ENCODE data around the gene LPIN1. TPM values are rescaled to one million over a fixed set of nuclear protein-coding genes. Genes with fewer than 3 reads are reported as not detected.

The LPIN1 gene
- total and polyA plus RNA-seq, 5 donors from 2014 or later, result 20.3 to 94.9 (median 26.6) TPM

DNA sequence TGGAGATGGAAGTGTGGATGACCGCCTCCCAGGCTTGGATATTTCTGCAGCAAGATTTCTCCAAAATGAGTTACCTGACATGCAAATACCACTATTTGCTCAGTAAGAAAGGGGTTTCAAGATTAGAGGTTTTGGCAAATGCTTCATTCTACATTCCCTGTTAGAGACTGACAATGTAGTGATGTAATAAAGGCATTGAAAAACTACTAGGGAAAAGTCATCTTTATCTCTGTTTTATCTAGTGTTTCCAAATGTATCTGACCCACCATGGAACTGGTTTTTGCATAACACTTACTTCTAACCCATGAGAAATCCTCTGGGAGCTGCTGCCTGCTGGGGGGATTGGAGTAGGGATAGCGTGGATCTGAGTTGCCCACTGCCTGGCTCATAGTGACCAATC, 43.5 kb upstream of the LPIN1 start:
- no peak overlapping the region for H3K4me3 Mint-ChIP-seq
- Histone ChIP-seq H3K4me3 (ENCODE audit: low read depth, low read length) (no peak overlapping the region), H3K27ac (ENCODE audit: insufficient read depth, low read length, poor library complexity, severe bottlenecking) (no peak overlapping the region), H3K9me3 (ENCODE audit: control insufficient read depth in 2 of 2, low read length in 2 of 2) (no peaks in the 10 kb centered on the region), H3K4me1 (ENCODE audit: control insufficient read depth, insufficient read depth, low read length, poor library complexity, severe bottlenecking) (no peaks in the 10 kb centered on the region), H3K27me3 (ENCODE audit: control insufficient read depth, insufficient read depth, low read length) (no peaks in the 10 kb centered on the region), H3K36me3 (ENCODE audit: control insufficient read depth, insufficient read depth, low read length) (no peaks in the 10 kb centered on the region)
- H3K27ac Mint-ChIP-seq, result no peak overlapping the region
- ATAC-seq (ENCODE audit: low read depth in 2 of 2) (no peak), DNase-seq (no peak)
- H3K36me3 Mint-ChIP-seq, result no peaks in the 10 kb centered on the region
- peaks cover 0 to 2% (median 0%) of the 10 kb centered on the region in 7 donors for H3K9me3 Mint-ChIP-seq
- H3K27me3 Mint-ChIP-seq, result peaks cover 4% of the 10 kb centered on the region
- H3K4me1 Mint-ChIP-seq, result no peaks in the 10 kb centered on the region

DNA sequence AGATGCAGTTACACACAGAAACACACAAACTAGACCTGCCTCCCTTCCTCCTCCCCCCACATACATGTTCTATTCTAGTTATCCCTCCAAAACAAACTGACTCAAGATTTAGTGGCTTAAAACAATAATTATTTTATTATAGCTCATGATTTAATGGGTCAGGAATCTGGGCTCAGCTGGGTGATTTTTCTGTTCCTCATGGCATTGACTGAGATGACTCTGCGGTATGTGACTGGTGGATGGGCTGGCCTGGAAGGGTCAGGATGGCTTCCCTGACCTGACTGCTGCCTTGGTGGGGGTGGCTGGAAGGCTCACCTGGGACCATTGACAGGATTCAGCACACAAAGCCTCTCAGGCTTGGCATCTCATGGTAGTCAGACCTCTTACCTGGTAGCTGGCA, 42.7 kb upstream of the LPIN1 start:
- Mint-ChIP-seq H3K4me1 (no peaks in the 10 kb centered on the region), H3K4me3 (no peak overlapping the region), H3K27me3 (no peaks in the 10 kb centered on the region)

DNA sequence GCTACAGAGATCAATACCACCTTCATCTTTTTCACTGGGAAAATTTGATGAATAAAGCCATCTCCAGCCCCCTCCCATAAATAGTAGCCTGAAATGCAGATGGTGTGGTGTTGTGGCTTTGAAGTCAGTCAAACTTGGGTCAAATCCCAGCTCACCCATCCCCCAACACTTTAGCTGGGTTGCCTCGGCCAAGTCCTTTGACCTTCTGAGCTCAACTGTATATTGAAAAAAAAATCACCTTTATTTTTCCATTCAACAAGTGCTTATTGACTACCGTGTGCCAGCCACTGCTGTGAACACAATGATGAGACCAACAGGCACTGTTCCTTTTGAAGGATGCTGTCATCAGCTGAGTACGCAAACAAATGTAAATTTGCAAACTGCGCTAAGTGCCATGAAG, 41.4 kb upstream of the LPIN1 start:
- Mint-ChIP-seq H3K27me3 (no peaks in the 10 kb centered on the region), H3K9me3 (peaks cover 0 to 2% (median 0%) of the 10 kb centered on the region in 7 donors), H3K36me3 (no peaks in the 10 kb centered on the region), H3K4me1 (no peaks in the 10 kb centered on the region), H3K27ac (no peak overlapping the region), H3K4me3 (no peak overlapping the region)
- H3K4me1 ChIP-seq (ENCODE audit: control insufficient read depth, insufficient read depth, low read length, poor library complexity, severe bottlenecking), result no peaks in the 10 kb centered on the region
- no peak overlapping the region for H3K4me3 ChIP-seq (ENCODE audit: low read depth, low read length)
- H3K27ac ChIP-seq (ENCODE audit: insufficient read depth, low read length, poor library complexity, severe bottlenecking), result no peak overlapping the region
- H3K27me3 ChIP-seq (ENCODE audit: control insufficient read depth, insufficient read depth, low read length), result no peaks in the 10 kb centered on the region
- DNase-seq (no peak), ATAC-seq (ENCODE audit: low read depth in 2 of 2) (no peak)
- no peaks in the 10 kb centered on the region for H3K36me3 ChIP-seq (ENCODE audit: control insufficient read depth, insufficient read depth, low read length)
- H3K9me3 ChIP-seq (ENCODE audit: control insufficient read depth in 2 of 2, low read length in 2 of 2), result no peaks in the 10 kb centered on the region

More for the DNA sequence above, 42.7 kb upstream of the LPIN1 start:
- no peaks in the 10 kb centered on the region for H3K9me3 ChIP-seq (ENCODE audit: control insufficient read depth in 2 of 2, low read length in 2 of 2)
- H3K27me3 ChIP-seq (ENCODE audit: control insufficient read depth, insufficient read depth, low read length), result no peaks in the 10 kb centered on the region
- DNase-seq (no peak), ATAC-seq (ENCODE audit: low read depth in 2 of 2) (no peak)
- H3K27ac ChIP-seq (ENCODE audit: insufficient read depth, low read length, poor library complexity, severe bottlenecking), result no peak overlapping the region
- Mint-ChIP-seq H3K9me3 (peaks cover 0 to 2% (median 0%) of the 10 kb centered on the region in 7 donors), H3K36me3 (no peaks in the 10 kb centered on the region), H3K27ac (no peak overlapping the region)
- no peaks in the 10 kb centered on the region for H3K36me3 ChIP-seq (ENCODE audit: control insufficient read depth, insufficient read depth, low read length)
- no peak overlapping the region for H3K4me3 ChIP-seq (ENCODE audit: low read depth, low read length)
- H3K4me1 ChIP-seq (ENCODE audit: control insufficient read depth, insufficient read depth, low read length, poor library complexity, severe bottlenecking), result no peaks in the 10 kb centered on the region

DNA sequence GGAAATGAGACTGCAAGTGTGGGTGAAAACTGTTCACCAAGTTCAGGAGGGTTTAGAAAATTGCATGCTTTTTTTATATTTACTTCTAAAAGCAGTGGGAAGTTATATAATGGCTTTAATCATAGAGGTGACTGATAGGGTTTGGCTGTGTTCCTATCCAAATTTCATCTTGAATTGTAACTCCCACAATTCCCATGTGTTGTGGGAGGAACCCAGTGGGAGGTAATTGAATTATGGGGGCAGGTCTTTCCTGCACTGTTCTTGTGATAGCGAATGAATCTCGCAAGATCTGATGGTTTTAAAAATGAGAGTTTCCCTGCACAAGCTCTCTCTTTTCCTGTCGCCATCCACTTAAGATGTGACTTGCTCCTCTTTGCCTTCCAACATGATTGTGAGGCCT, 40.7 kb upstream of the LPIN1 start:
- no peaks in the 10 kb centered on the region for H3K4me1 Mint-ChIP-seq
- Histone ChIP-seq H3K9me3 (ENCODE audit: control insufficient read depth in 2 of 2, low read length in 2 of 2) (no peaks in the 10 kb centered on the region), H3K27ac (ENCODE audit: insufficient read depth, low read length, poor library complexity, severe bottlenecking) (no peak overlapping the region), H3K4me3 (ENCODE audit: low read depth, low read length) (no peak overlapping the region), H3K36me3 (ENCODE audit: control insufficient read depth, insufficient read depth, low read length) (no peaks in the 10 kb centered on the region), H3K4me1 (ENCODE audit: control insufficient read depth, insufficient read depth, low read length, poor library complexity, severe bottlenecking) (no peaks in the 10 kb centered on the region), H3K27me3 (ENCODE audit: control insufficient read depth, insufficient read depth, low read length) (no peaks in the 10 kb centered on the region)
- H3K27ac Mint-ChIP-seq, result no peak overlapping the region
- H3K36me3 Mint-ChIP-seq, result no peaks in the 10 kb centered on the region
- H3K9me3 Mint-ChIP-seq, result peaks cover 0 to 2% (median 0%) of the 10 kb centered on the region in 7 donors
- DNase-seq (no peak), ATAC-seq (ENCODE audit: low read depth in 2 of 2) (no peak)
- no peak overlapping the region for H3K4me3 Mint-ChIP-seq
- no peaks in the 10 kb centered on the region for H3K27me3 Mint-ChIP-seq

DNA sequence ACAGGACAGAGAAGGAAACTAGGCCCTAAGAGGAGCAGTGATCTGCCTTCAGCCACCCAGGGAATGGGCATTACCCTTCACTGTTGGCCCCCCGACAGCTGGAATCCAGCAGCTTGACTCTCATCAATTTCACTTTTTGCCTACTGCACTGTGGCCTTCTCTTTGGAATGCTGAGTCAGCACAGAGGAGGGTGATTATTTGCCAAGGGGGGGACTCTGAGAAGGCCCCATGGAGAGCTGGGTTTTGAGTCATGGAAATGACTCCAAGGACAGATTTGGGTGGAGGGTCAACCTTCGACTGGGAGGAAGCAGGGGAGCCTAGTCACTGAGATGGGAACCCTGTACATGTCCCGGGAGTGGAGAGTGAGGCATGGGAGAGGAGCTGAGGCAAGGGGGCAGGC, 38.3 kb upstream of the LPIN1 start:
- Histone ChIP-seq H3K4me1 (ENCODE audit: control insufficient read depth, insufficient read depth, low read length, poor library complexity, severe bottlenecking) (no peaks in the 10 kb centered on the region), H3K27ac (ENCODE audit: insufficient read depth, low read length, poor library complexity, severe bottlenecking) (no peak overlapping the region), H3K9me3 (ENCODE audit: control insufficient read depth in 2 of 2, low read length in 2 of 2) (no peaks in the 10 kb centered on the region), H3K27me3 (ENCODE audit: control insufficient read depth, insufficient read depth, low read length) (no peaks in the 10 kb centered on the region), H3K36me3 (ENCODE audit: control insufficient read depth, insufficient read depth, low read length) (no peaks in the 10 kb centered on the region), H3K4me3 (ENCODE audit: low read depth, low read length) (no peak overlapping the region)
- H3K4me1 Mint-ChIP-seq, result no peaks in the 10 kb centered on the region
- no peaks in the 10 kb centered on the region for H3K36me3 Mint-ChIP-seq
- ATAC-seq (ENCODE audit: low read depth in 2 of 2) (no peak), DNase-seq (no peak)
- H3K9me3 Mint-ChIP-seq, result peaks cover 0 to 2% (median 0%) of the 10 kb centered on the region in 7 donors
- H3K27me3 Mint-ChIP-seq, result peaks cover 5% of the 10 kb centered on the region
- no peak overlapping the region for H3K4me3 Mint-ChIP-seq
- no peak overlapping the region for H3K27ac Mint-ChIP-seq

DNA sequence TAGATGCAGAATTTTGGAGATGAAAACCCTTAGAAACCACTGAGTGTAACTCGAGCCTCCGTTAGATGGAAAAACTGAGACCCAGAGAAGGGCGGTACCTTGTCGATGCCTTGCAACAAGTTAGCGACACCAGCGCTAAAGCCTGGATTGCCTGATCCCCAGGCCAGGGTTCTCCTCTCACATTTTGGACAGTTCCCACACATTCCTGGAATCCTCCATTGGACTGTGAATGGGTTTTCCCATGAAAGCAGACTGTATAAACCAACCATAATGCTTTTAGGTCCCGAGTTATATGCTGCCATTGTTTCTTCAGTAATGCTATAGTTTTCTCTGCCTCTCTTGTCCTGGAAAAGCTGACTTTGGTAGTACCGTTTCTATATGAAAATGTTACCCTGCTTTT, 37.1 kb upstream of the LPIN1 start:
- Mint-ChIP-seq H3K4me1 (no peaks in the 10 kb centered on the region), H3K9me3 (peaks cover 0 to 2% (median 0%) of the 10 kb centered on the region in 7 donors), H3K4me3 (no peak overlapping the region), H3K36me3 (no peaks in the 10 kb centered on the region), H3K27ac (no peak overlapping the region), H3K27me3 (peaks cover 8% of the 10 kb centered on the region)
- H3K27ac ChIP-seq (ENCODE audit: insufficient read depth, low read length, poor library complexity, severe bottlenecking), result no peak overlapping the region
- no peak overlapping the region for H3K4me3 ChIP-seq (ENCODE audit: low read depth, low read length)
- no peak for ATAC-seq (ENCODE audit: low read depth in 2 of 2)
- no peak for DNase-seq
- H3K27me3 ChIP-seq (ENCODE audit: control insufficient read depth, insufficient read depth, low read length), result no peaks in the 10 kb centered on the region
- no peaks in the 10 kb centered on the region for H3K36me3 ChIP-seq (ENCODE audit: control insufficient read depth, insufficient read depth, low read length)
- H3K9me3 ChIP-seq (ENCODE audit: control insufficient read depth in 2 of 2, low read length in 2 of 2), result no peaks in the 10 kb centered on the region
- H3K4me1 ChIP-seq (ENCODE audit: control insufficient read depth, insufficient read depth, low read length, poor library complexity, severe bottlenecking), result no peaks in the 10 kb centered on the region

DNA sequence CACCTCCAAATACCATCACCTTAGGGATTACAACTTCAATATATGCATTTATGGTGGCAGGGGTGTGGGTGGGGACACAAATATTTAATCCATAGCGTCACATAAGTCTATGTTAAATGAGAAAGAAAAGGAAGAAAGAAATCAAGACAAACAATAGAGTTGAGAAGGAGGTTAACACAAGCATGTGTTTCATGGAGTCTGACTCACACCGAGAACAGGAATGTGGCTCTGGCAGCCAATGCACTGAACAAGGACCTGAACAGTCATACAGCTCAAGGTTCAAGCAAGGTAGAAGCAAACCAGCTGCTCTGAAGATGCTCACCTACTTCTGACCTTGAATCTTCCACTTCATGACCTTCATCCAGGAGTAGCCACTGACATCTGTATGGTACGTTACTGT, 36.2 kb upstream of the LPIN1 start:
- Histone ChIP-seq H3K27me3 (ENCODE audit: control insufficient read depth, insufficient read depth, low read length) (no peaks in the 10 kb centered on the region), H3K9me3 (ENCODE audit: control insufficient read depth in 2 of 2, low read length in 2 of 2) (no peaks in the 10 kb centered on the region), H3K4me1 (ENCODE audit: control insufficient read depth, insufficient read depth, low read length, poor library complexity, severe bottlenecking) (no peaks in the 10 kb centered on the region), H3K36me3 (ENCODE audit: control insufficient read depth, insufficient read depth, low read length) (no peaks in the 10 kb centered on the region), H3K27ac (ENCODE audit: insufficient read depth, low read length, poor library complexity, severe bottlenecking) (no peak overlapping the region), H3K4me3 (ENCODE audit: low read depth, low read length) (no peak overlapping the region)
- no peak for ATAC-seq (ENCODE audit: low read depth in 2 of 2)
- Mint-ChIP-seq H3K4me1 (no peaks in the 10 kb centered on the region), H3K9me3 (peaks cover 0 to 4% (median 0%) of the 10 kb centered on the region in 7 donors), H3K4me3 (no peak overlapping the region), H3K27me3 (peaks cover 14% of the 10 kb centered on the region), H3K36me3 (no peaks in the 10 kb centered on the region), H3K27ac (no peak overlapping the region)
- DNase-seq, result no peak

DNA sequence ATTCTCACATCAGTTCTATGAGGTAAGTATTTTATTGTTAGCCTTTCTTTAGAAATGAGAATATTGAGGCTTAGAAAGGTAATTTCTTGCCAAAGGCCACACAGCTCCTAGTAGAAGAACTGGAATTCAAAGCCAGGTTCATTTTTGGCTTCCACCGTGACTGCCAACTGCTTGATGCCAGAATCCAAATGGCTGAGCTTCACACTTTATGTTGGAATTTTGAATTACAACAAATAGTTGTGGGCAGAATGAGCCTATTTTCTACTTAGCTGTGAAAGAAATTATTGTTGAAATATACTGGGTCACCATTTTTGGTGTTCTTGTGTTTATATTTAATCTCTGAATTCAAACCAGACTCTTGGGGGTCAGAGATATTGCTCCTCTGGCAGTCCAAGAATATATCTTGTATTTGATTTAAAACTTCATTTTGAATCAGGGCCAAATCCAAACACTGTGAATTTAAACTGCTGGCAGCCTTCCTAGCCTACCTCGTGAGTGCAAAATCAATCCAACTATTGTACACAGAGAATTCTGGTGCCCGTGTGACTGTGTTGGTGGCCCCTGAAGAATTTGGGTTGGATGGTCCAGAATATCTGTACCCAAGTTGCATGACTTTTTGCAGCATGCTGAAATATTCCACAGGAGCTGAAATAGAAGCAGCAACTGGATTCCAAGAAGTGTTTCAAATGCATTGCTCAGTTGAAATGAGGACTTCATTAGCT, 35.6 kb upstream of the LPIN1 start:
- ATAC-seq (ENCODE audit: low read depth in 2 of 2) (no peak), DNase-seq (no peak)
- H3K4me1 ChIP-seq (ENCODE audit: control insufficient read depth, insufficient read depth, low read length, poor library complexity, severe bottlenecking), result no peaks in the 10 kb centered on the region
- no peaks in the 10 kb centered on the region for H3K36me3 Mint-ChIP-seq
- H3K9me3 ChIP-seq (ENCODE audit: control insufficient read depth in 2 of 2, low read length in 2 of 2), result no peaks in the 10 kb centered on the region
- H3K9me3 Mint-ChIP-seq, result peaks cover 0 to 4% (median 0%) of the 10 kb centered on the region in 7 donors
- H3K4me3 Mint-ChIP-seq, result no peak overlapping the region
- no peaks in the 10 kb centered on the region for H3K4me1 Mint-ChIP-seq
- no peaks in the 10 kb centered on the region for H3K27me3 ChIP-seq (ENCODE audit: control insufficient read depth, insufficient read depth, low read length)
- H3K27me3 Mint-ChIP-seq, result peaks cover 20% of the 10 kb centered on the region
- no peak overlapping the region for H3K27ac ChIP-seq (ENCODE audit: insufficient read depth, low read length, poor library complexity, severe bottlenecking)
- H3K27ac Mint-ChIP-seq, result no peak overlapping the region
- H3K36me3 ChIP-seq (ENCODE audit: control insufficient read depth, insufficient read depth, low read length), result no peaks in the 10 kb centered on the region
- H3K4me3 ChIP-seq (ENCODE audit: low read depth, low read length), result no peak overlapping the region
